ENCODE results near the gene LMO2.
"Not testable (repeated sequence)": the region's sequence is repeated elsewhere in the genome, so short reads cannot be mapped to it uniquely, and the experiment has no call there.

LMO2 gene

GRCh38 chr11:33930317-33931021 is 38.6 kb upstream of the LMO2 start:
- no peak overlapping the region for H3K27ac ChIP-seq (ENCODE audit: low read length)
- 0 out of 2 replicates have a peak, but pooled peaks cover 1% of the 10 kb centered on the region for H3K4me1 ChIP-seq (ENCODE audit: control insufficient read depth, insufficient read depth, low read length)
- no peaks in the 10 kb centered on the region for H3K27me3 ChIP-seq (ENCODE audit: control insufficient read depth, insufficient read depth, low read length)
- no CpG with 5 or more reads among the region's 7 CpGs for whole genome bisulfite sequencing (ENCODE audit: insufficient coverage, insufficient read length)
- no peak for DNase-seq (ENCODE audit: low read depth, low spot score)
- H3K4me3 ChIP-seq (ENCODE audit: low read length), result no peak overlapping the region
- H3K9me3 ChIP-seq (ENCODE audit: control insufficient read depth, insufficient read depth, low read length), result no peaks in the 10 kb centered on the region
- no peaks in the 10 kb centered on the region for H3K36me3 ChIP-seq (ENCODE audit: control insufficient read depth, insufficient read depth, low read length)

- Histone ChIP-seq H3K4me3 (ENCODE audit: low read length) (no peak overlapping the region), H3K27ac (ENCODE audit: low read length) (no peak overlapping the region), H3K9me3 (ENCODE audit: control insufficient read depth, insufficient read depth, low read length) (no peaks in the 10 kb centered on the region), H3K36me3 (ENCODE audit: control insufficient read depth, insufficient read depth, low read length) (no peaks in the 10 kb centered on the region), H3K27me3 (ENCODE audit: control insufficient read depth, insufficient read depth, low read length) (no peaks in the 10 kb centered on the region), H3K4me1 (ENCODE audit: control insufficient read depth, insufficient read depth, low read length) (0 out of 2 replicates have a peak, but pooled peaks cover 1% of the 10 kb centered on the region)
- no CpG with 5 or more reads among the region's 4 CpGs for WGBS (ENCODE audit: insufficient coverage, insufficient read length)
- no peak for DNase-seq (ENCODE audit: low read depth, low spot score)
Measured at GRCh38 chr11:33928564-33928963, 36.7 kb upstream of the LMO2 start.

GRCh38 chr11:33926671-33927552 is 35.0 kb upstream of the LMO2 start:
- Histone ChIP-seq H3K4me1 (ENCODE audit: control insufficient read depth, insufficient read depth, low read length) (no peaks in the 10 kb centered on the region), H3K36me3 (ENCODE audit: control insufficient read depth, insufficient read depth, low read length) (no peaks in the 10 kb centered on the region), H3K27me3 (ENCODE audit: control insufficient read depth, insufficient read depth, low read length) (no peaks in the 10 kb centered on the region), H3K27ac (ENCODE audit: low read length) (no peak overlapping the region), H3K9me3 (ENCODE audit: control insufficient read depth, insufficient read depth, low read length) (no peaks in the 10 kb centered on the region), H3K4me3 (ENCODE audit: low read length) (no peak overlapping the region)
- WGBS (ENCODE audit: insufficient coverage, insufficient read length), result no CpG with 5 or more reads among the region's 16 CpGs
- DNase-seq (ENCODE audit: low read depth, low spot score), result no peak

GRCh38 chr11:33924341-33924740 is 32.5 kb upstream of the LMO2 start:
- Histone ChIP-seq H3K9me3 (ENCODE audit: control insufficient read depth, insufficient read depth, low read length) (no peaks in the 10 kb centered on the region), H3K27ac (ENCODE audit: low read length) (no peak overlapping the region), H3K4me3 (ENCODE audit: low read length) (no peak overlapping the region), H3K4me1 (ENCODE audit: control insufficient read depth, insufficient read depth, low read length) (no peaks in the 10 kb centered on the region), H3K27me3 (ENCODE audit: control insufficient read depth, insufficient read depth, low read length) (no peaks in the 10 kb centered on the region), H3K36me3 (ENCODE audit: control insufficient read depth, insufficient read depth, low read length) (no peaks in the 10 kb centered on the region)
- WGBS (ENCODE audit: insufficient coverage, insufficient read length), result no CpG with 5 or more reads among the region's 5 CpGs
- DNase-seq (ENCODE audit: low read depth, low spot score), result no peak

GRCh38 chr11:33923626-33924025 is 31.8 kb upstream of the LMO2 start:
- H3K27me3 ChIP-seq (ENCODE audit: control insufficient read depth, insufficient read depth, low read length), result no peaks in the 10 kb centered on the region
- H3K9me3 ChIP-seq (ENCODE audit: control insufficient read depth, insufficient read depth, low read length), result no peaks in the 10 kb centered on the region
- DNase-seq (ENCODE audit: low read depth, low spot score), result no peak
- H3K4me1 ChIP-seq (ENCODE audit: control insufficient read depth, insufficient read depth, low read length), result no peaks in the 10 kb centered on the region
- H3K4me3 ChIP-seq (ENCODE audit: low read length), result no peak overlapping the region
- H3K36me3 ChIP-seq (ENCODE audit: control insufficient read depth, insufficient read depth, low read length), result no peaks in the 10 kb centered on the region
- H3K27ac ChIP-seq (ENCODE audit: low read length), result no peak overlapping the region
- no CpG with 5 or more reads among the region's 2 CpGs for WGBS (ENCODE audit: insufficient coverage, insufficient read length)

- no CpG with 5 or more reads among the region's 8 CpGs for WGBS (ENCODE audit: insufficient coverage, insufficient read length)
- Histone ChIP-seq H3K4me3 (ENCODE audit: low read length) (no peak overlapping the region), H3K4me1 (ENCODE audit: control insufficient read depth, insufficient read depth, low read length) (no peaks in the 10 kb centered on the region), H3K9me3 (ENCODE audit: control insufficient read depth, insufficient read depth, low read length) (no peaks in the 10 kb centered on the region), H3K27me3 (ENCODE audit: control insufficient read depth, insufficient read depth, low read length) (no peaks in the 10 kb centered on the region), H3K36me3 (ENCODE audit: control insufficient read depth, insufficient read depth, low read length) (no peaks in the 10 kb centered on the region), H3K27ac (ENCODE audit: low read length) (no peak overlapping the region)
- DNase-seq (ENCODE audit: low read depth, low spot score), result no peak
Measured at GRCh38 chr11:33920838-33921613, 29.1 kb upstream of the LMO2 start.

GRCh38 chr11:33919645-33920044 is 27.8 kb upstream of the LMO2 start:
- DNase-seq (ENCODE audit: low read depth, low spot score), result no peak
- Histone ChIP-seq H3K27ac (ENCODE audit: low read length) (no peak overlapping the region), H3K36me3 (ENCODE audit: control insufficient read depth, insufficient read depth, low read length) (no peaks in the 10 kb centered on the region), H3K27me3 (ENCODE audit: control insufficient read depth, insufficient read depth, low read length) (no peaks in the 10 kb centered on the region), H3K4me3 (ENCODE audit: low read length) (no peak overlapping the region), H3K9me3 (ENCODE audit: control insufficient read depth, insufficient read depth, low read length) (no peaks in the 10 kb centered on the region), H3K4me1 (ENCODE audit: control insufficient read depth, insufficient read depth, low read length) (no peaks in the 10 kb centered on the region)
- WGBS (ENCODE audit: insufficient coverage, insufficient read length), result no CpG with 5 or more reads among the region's 1 CpG

- H3K36me3 ChIP-seq (ENCODE audit: control insufficient read depth, insufficient read depth, low read length); H3K27ac ChIP-seq (ENCODE audit: low read length); DNase-seq (ENCODE audit: low read depth, low spot score); H3K4me3 ChIP-seq (ENCODE audit: low read length); H3K4me1 ChIP-seq (ENCODE audit: control insufficient read depth, insufficient read depth, low read length); H3K9me3 ChIP-seq (ENCODE audit: control insufficient read depth, insufficient read depth, low read length); H3K27me3 ChIP-seq (ENCODE audit: control insufficient read depth, insufficient read depth, low read length): not testable (repeated sequence)
- no CpG with 5 or more reads among the region's 1 CpG for WGBS (ENCODE audit: insufficient coverage, insufficient read length)
Measured at GRCh38 chr11:33917402-33917801, 25.5 kb upstream of the LMO2 start.

- H3K27me3 ChIP-seq (ENCODE audit: control insufficient read depth, insufficient read depth, low read length), result no peaks in the 10 kb centered on the region
- H3K4me3 ChIP-seq (ENCODE audit: low read length), result no peak overlapping the region
- H3K27ac ChIP-seq (ENCODE audit: low read length), result no peak overlapping the region
- no peaks in the 10 kb centered on the region for H3K36me3 ChIP-seq (ENCODE audit: control insufficient read depth, insufficient read depth, low read length)
- H3K9me3 ChIP-seq (ENCODE audit: control insufficient read depth, insufficient read depth, low read length), result no peaks in the 10 kb centered on the region
- DNase-seq (ENCODE audit: low read depth, low spot score), result no peak
- H3K4me1 ChIP-seq (ENCODE audit: control insufficient read depth, insufficient read depth, low read length), result no peaks in the 10 kb centered on the region
Measured at GRCh38 chr11:33916736-33917135, 24.9 kb upstream of the LMO2 start.

- Histone ChIP-seq H3K36me3 (ENCODE audit: control insufficient read depth, insufficient read depth, low read length) (no peaks in the 10 kb centered on the region), H3K9me3 (ENCODE audit: control insufficient read depth, insufficient read depth, low read length) (no peaks in the 10 kb centered on the region), H3K4me1 (ENCODE audit: control insufficient read depth, insufficient read depth, low read length) (no peaks in the 10 kb centered on the region), H3K27ac (ENCODE audit: low read length) (no peak overlapping the region), H3K27me3 (ENCODE audit: control insufficient read depth, insufficient read depth, low read length) (no peaks in the 10 kb centered on the region), H3K4me3 (ENCODE audit: low read length) (no peak overlapping the region)
- no CpG with 5 or more reads among the region's 5 CpGs for WGBS (ENCODE audit: insufficient coverage, insufficient read length)
- no peak for DNase-seq (ENCODE audit: low read depth, low spot score)
Measured at GRCh38 chr11:33915526-33915925, 23.6 kb upstream of the LMO2 start.

Measured in iPS DF 6.9 (cell line).